Uterus (tissue), 4 donors: Measurements from ENCODE around the gene CRIP2. TPM values are rescaled to one million over a fixed set of nuclear protein-coding genes. Genes with fewer than 3 reads are reported as not detected.

ENCODE experiments used
- DNase-seq, 2 donors: peaks; one replicate each; pipeline ENCODE4 v3.0.0-alpha.2; 2019 to 2020
- H3K27ac ChIP-seq, 2 donors: fragments of 200-600 bp; sonication (generic); 1 replicate in 1 of 2; 2 replicates in 1 of 2; pipeline ENCODE4 v1.5.1; 2016 to 2018
- H3K27me3 ChIP-seq, 2 donors: fragments of 200-600 bp; sonication (generic); one replicate each; pipeline ENCODE4 v1.5.1; 2018 to 2019; ENCODE audit warnings: control low read depth in 1 of 2
- H3K36me3 ChIP-seq, 2 donors: fragments of 200-600 bp; sonication (generic); one replicate each; pipeline ENCODE4 v1.5.1; 2019; ENCODE audit warnings: control low read depth in 1 of 2
- H3K4me1 ChIP-seq, 2 donors: fragments of 200-600 bp; sonication (generic); one replicate each; pipeline ENCODE4 v1.5.1; 2018 to 2019; ENCODE audit warnings: control low read depth in 1 of 2
- H3K4me3 ChIP-seq, 2 donors: fragments of 200-600 bp; sonication (generic); 1 replicate in 1 of 2; 2 replicates in 1 of 2; pipeline ENCODE4 v1.5.1; 2018 to 2019; ENCODE audit warnings: mild to moderate bottlenecking in 1 of 2
- H3K9me3 ChIP-seq, 2 donors: fragments of 200-600 bp; sonication (generic); one replicate each; pipeline ENCODE4 v1.5.1; 2019; ENCODE audit warnings: control low read depth in 1 of 2
- CTCF ChIP-seq, 4 experiments: fragments of 200-600 bp in 2 of 4; fragments of 450-650 bp in 2 of 4; sonication (generic) in 2 of 4; IDR thresholded peaks; one replicate each; pipeline ENCODE4 v1.5.1; 2016 to 2019; ENCODE audit warnings: antibody characterized with exemption in 4 of 4, mild to moderate bottlenecking in 2 of 4, moderate library complexity in 1 of 4
- POLR2A ChIP-seq, 2 donors: fragments of 450-650 bp; IDR thresholded peaks; one replicate each; pipeline ENCODE4 v1.6.1; 2016; ENCODE audit warnings: antibody characterized with exemption in 2 of 2, mild to moderate bottlenecking in 1 of 2, moderate library complexity in 1 of 2
- intact Hi-C: fragments of 100-400 bp; cut with DNase I; formaldehyde crosslinking; loops from one replicate; pipeline ENCODE4 v1.15.1; 2023; ENCODE audit warnings: low total_unique reads
- total RNA-seq, 4 donors: library from RNA; depleted of rRNA in 3 of 4; stranded (reverse); fragments of >200 nt in 3 of 4; gene quantifications; one replicate each; pipeline versions ENCODE4 v1.1.0 to v1.2.4, GENCODE V29; 2014 to 2023
- donor health status: DM: yes; HTN: yes; CAD: no.

CRIP2 gene
- total RNA-seq, 4 donors from 2014 or later = 76.1 to 377 (median 163) TPM

GRCh38 chr14:105427936-105428485 lies 46.6 kb upstream of the CRIP2 start:
- no peak for TF ChIP-seq POLR2A (IDR thresholded peaks at IDR 0.05)
- no peak for TF ChIP-seq CTCF (IDR thresholded peaks at IDR 0.05)
- Histone ChIP-seq H3K27ac (no peak overlapping the region), H3K36me3 (no peaks in the 10 kb centered on the region), H3K4me3 (no peak overlapping the region), H3K9me3 (no peaks in the 10 kb centered on the region), H3K27me3 (no peaks in the 10 kb centered on the region), H3K4me1 (no peaks in the 10 kb centered on the region)
- no peak for DNase-seq
- intact Hi-C loops = no loop called here

DNA sequence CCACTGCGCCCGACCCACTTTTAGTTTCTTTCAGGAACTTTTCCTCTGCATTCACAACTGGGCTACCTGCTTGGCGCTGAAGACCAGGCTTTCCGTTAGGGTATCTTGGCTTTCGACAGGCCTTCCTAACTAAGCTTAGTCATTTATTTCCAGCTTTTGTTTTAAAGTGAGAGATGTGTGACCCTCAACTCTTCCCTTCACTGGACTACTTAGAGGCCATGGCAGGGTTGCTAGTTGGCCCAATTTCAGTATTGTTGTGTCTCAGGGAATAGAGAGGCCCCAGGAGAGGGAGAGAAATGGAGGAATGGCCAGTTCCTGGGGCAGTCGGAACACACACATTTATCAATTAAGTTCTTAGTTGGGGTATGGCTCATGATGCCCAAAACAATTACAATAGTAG lies 44.6 kb upstream of the CRIP2 start:
- no peak for DNase-seq
- TF ChIP-seq POLR2A (IDR thresholded peaks at IDR 0.05) (no peak), CTCF (IDR thresholded peaks at IDR 0.05) (no peak)
- no peaks in the 10 kb centered on the region for H3K27me3 ChIP-seq
- H3K9me3 ChIP-seq = no peaks in the 10 kb centered on the region
- intact Hi-C loops = no loop called here
- H3K4me1 ChIP-seq = no peaks in the 10 kb centered on the region
- H3K36me3 ChIP-seq = no peaks in the 10 kb centered on the region
- no peak overlapping the region for H3K27ac ChIP-seq
- no peak overlapping the region for H3K4me3 ChIP-seq

DNA sequence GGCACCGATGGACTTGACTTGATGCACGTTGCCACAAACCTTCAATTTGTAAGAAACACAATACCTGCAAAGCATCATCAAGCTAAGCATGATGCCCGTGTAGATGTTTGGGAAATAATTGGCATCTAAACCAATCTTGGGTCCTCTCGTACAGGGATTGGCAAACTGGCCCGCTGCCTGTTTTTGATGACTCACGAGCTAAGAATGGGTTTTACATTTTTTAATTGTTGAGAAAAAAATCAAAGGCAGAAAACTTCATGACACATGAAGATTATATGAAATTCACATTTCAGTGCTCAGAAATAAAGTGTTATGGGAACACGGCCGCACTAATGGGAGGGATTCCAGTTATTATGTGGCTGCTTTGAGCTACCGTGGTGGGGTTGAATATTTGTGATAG lies 44.1 kb upstream of the CRIP2 start:
- intact Hi-C loops = no loop called here
- TF ChIP-seq POLR2A (IDR thresholded peaks at IDR 0.05) (no peak), CTCF (IDR thresholded peaks at IDR 0.05) (no peak)
- H3K9me3 ChIP-seq = no peaks in the 10 kb centered on the region
- H3K27me3 ChIP-seq = no peaks in the 10 kb centered on the region
- no peak overlapping the region for H3K4me3 ChIP-seq
- H3K36me3 ChIP-seq = no peaks in the 10 kb centered on the region
- no peak for DNase-seq
- no peak overlapping the region for H3K27ac ChIP-seq
- H3K4me1 ChIP-seq = no peaks in the 10 kb centered on the region

- intact Hi-C loops = no loop called here
- H3K27me3 ChIP-seq = no peaks in the 10 kb centered on the region
- no peaks in the 10 kb centered on the region for H3K9me3 ChIP-seq
- H3K27ac ChIP-seq = no peak overlapping the region
- no peaks in the 10 kb centered on the region for H3K36me3 ChIP-seq
- H3K4me3 ChIP-seq = no peak overlapping the region
- H3K4me1 ChIP-seq = no peaks in the 10 kb centered on the region
- DNase-seq = no peak
- TF ChIP-seq POLR2A (IDR thresholded peaks at IDR 0.05) = no peak
These were observed 43.4 kb upstream of the CRIP2 start for GRCh38 chr14:105431256-105431655.

GRCh38 chr14:105432657-105433056 lies 42.0 kb upstream of the CRIP2 start:
- no peaks in the 10 kb centered on the region for H3K4me1 ChIP-seq
- no peaks in the 10 kb centered on the region for H3K36me3 ChIP-seq
- H3K9me3 ChIP-seq = no peaks in the 10 kb centered on the region
- no peaks in the 10 kb centered on the region for H3K27me3 ChIP-seq
- H3K27ac ChIP-seq = no peak overlapping the region
- DNase-seq = no peak
- no peak overlapping the region for H3K4me3 ChIP-seq
- TF ChIP-seq POLR2A (IDR thresholded peaks at IDR 0.05) = no peak
- no peak for TF ChIP-seq CTCF (IDR thresholded peaks at IDR 0.05)
- intact Hi-C loops = no loop called here

DNA sequence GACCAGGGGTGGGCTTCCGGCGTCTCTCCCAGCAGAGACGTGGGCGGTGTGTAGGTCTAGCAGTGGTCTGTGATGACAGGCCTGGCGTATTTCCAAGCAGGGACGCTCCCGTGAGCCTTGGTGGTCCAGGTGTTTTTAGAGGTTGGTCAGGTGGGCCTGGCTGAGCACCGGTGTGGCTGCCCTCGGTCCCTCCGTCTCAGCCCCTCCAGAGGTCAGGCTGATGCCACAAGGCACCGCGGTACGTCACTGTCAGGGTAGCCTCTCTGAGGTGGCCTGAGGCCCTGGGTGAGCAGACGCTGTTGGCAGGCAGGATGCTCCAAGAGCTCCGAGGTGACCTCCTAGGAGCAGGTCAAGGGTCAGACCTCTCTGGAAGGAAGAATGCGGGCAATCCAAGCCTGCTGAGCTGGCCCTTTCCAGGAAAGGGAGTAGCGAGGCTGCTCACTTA lies 41.4 kb upstream of the CRIP2 start:
- H3K27ac ChIP-seq = no peak overlapping the region
- H3K36me3 ChIP-seq = no peaks in the 10 kb centered on the region
- H3K9me3 ChIP-seq = no peaks in the 10 kb centered on the region
- intact Hi-C loops = no loop called here
- DNase-seq = no peak
- no peak overlapping the region for H3K4me3 ChIP-seq
- TF ChIP-seq POLR2A (IDR thresholded peaks at IDR 0.05) = no peak
- TF ChIP-seq CTCF (IDR thresholded peaks at IDR 0.05) = no peak
- no peaks in the 10 kb centered on the region for H3K27me3 ChIP-seq
- no peaks in the 10 kb centered on the region for H3K4me1 ChIP-seq
